NCI-H1436 treated with DMSO at 0.1 percent for 48 hours (cell line): Measurements from ENCODE around the gene DTWD2.
"Not testable (repeated sequence)": the region's sequence is repeated elsewhere in the genome, so short reads cannot be mapped to it uniquely, and the experiment has no call there.

Source experiments
- DNase-seq: peaks from one replicate; lab custom pipeline; 2025; lab: John Stamatoyannopoulos, UW

DTWD2 gene

DNA sequence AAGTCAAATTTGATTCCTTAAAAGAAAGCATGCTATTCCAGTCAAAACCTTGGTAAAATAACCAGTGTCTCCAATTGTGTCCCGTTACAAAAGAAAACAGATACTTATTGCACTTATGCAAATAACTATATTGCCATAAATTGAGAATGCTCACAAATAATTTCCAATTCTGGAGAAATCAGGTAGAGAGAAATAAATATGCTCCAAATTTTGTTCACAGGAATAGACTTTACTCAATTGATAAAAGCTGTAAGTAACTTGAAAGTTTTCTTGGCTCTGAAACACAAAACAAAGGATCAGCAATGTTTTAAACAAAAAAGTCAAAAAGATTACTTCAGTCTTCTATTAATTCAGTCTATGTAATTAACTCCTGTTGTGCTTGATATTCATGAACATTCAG, 7.8 kb upstream of the DTWD2 start:
- DNase-seq, result no peak

DNA sequence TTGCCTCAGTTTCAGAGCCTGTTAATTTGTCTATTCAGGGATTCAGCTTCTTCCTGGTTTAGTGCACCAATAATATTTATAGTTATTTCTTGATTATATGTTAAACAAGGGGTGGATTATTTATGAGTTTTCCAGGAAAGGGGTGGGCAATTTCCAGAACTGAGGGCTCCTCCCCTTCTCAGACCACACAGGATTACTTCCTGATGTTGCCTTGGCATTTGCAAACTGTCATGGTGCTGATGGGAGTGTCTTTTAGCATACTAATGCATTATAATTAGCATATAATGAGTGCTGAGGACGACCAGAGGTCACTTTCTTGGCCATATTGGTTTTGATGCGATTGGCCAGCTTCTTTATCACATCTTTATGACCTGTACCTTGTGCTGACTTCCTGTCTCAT, 6.2 kb upstream of the DTWD2 start:
- no peak for DNase-seq

DNA sequence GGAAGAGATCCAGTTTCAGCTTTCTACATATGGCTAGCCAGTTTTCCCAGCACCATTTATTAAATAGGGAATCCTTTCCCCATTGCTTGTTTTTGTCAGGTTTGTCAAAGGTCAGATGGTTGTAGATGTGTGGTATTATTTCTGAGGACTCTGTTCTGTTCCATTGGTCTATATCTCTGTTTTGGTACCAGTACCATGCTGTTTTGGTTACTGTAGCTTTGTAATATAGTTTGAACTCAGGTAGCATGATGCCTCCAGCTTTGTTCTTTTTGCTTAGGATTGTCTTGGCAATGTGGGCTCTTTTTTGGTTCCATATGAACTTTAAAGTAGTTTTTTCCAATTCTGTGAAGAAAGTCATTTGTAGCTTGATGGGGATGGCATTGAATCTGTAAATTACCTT, 4.8 kb upstream of the DTWD2 start:
- not testable (repeated sequence) for DNase-seq

DNA sequence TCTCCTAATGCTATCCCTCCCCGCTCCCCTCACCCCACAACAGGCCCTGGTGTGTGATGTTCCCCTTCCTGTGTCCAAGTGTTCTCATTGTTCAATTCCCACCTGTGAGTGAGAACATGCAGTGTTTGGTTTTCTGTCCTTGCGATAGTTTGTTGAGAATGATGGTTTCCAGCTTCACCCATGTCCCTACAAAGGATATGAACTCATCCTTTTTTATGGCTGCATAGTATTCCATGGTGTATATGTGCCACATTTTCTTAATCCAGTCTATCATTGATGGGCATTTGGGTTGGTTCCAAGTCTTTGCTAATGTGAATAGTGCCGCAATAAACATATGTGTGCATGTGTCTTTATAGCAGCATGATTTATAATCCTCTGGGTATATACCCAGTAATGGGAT, 3.7 kb upstream of the DTWD2 start:
- DNase-seq, result not testable (repeated sequence)

DNA sequence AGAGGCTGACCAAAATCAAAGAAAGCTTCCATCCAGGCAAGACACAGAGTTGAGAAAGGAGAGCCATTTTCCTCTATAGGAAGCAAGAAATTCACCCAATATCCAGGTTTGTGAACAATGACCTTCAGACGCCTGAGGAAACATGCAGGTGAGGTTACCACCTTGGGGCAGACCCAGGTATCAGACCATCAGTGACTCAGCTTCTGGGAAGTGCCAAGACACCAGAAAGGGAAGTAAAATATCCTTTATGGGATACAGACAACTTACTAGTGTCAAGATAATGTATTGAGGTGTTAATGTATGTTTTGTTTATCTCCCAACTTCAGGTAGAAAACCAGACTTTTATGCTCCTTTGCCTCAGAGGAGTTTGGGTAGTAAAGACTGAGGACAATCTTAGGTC, 2.2 kb upstream of the DTWD2 start:
- no peak for DNase-seq

DNA sequence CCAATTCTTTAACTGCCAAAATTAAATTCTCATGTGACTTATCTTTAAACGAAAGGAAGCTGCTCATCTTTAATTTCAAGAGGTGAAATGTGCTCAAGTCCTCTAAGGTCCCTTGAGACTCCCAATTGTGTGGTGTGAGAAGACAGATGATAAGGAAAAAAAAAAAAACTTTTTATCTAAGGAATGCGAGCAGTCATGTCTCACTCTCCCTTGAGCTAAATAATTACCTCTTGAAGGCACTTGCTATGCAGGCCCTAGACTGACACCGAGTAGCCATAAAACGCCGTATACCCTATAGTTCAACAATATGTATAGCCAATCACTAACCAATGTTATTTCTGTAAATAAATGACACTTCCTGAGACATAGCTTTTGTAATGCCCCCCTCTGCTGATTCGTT, 1.5 kb upstream of the DTWD2 start:
- DNase-seq, result no peak

DNA sequence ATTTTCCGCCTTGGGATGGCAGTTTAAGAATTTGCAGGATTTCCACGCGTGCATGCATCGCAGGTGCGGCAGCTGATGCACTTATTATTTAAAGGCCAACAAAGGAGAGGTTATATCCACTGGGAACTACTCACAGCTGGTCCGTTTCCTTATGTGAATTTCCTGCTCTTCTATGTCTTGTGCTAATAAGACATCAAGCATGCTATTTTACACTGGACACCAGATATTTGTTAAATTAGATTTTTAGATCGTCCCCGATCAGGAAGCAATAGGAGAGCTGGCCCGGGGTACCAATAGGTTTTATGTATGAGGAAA, 476 bp upstream of the DTWD2 start:
- DNase-seq, result no peak

DNA sequence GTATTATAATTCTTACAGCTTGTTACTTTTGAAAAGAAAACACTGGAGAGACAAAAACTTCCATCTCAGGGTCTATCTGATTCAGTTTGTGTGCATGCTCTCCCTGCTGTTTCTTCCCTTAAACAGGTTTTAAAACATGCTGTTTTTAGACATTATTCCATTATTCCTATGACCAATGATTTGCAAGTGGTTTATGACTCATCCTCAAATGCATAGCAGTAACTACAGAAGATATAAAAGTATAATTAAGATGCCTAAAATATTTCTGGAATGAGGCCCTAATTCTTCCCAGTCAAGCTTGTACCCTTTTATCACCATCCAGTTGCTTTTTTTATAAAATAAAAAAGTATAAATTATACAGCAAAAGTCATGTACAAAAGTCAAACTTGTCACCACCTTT, 3.7 kb downstream of the DTWD2 start:
- DNase-seq, result no peak

DNA sequence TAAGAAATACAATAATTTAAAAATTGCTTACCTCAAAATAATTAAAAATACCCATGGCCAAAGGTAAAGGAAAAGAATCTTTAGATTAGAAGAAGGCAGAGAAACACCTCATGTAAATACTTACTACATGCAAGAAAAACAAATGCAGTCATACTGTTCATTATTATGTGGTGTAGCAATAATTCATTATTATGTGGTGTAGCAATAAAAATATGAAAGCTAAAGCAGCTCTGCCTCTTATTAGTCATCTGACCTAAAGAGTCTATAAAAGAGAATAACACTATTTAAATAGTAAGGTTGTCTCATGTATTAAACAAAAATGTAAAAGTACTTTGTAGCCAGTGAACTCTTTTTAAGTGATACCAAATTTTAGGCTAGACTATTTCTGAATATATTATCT, 6.6 kb downstream of the DTWD2 start:
- DNase-seq, result no peak

DNA sequence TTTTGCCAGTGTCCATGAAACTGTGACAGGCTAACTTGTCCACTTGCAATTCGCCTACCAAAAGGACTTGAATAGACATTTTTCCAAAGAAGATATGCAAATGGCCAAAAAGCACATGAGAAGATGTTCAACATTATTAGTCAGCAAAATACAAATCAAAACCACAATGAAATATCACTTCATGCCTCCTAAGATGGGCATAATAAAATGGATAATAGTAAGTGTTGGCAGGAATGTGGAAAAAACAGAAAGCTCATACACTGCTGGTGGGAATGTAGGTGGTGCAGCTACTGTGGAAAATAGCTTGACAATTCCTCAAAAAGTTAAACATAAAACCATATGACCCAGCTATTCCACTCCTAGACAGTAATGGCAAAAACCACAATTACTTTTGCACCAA, 7.9 kb downstream of the DTWD2 start:
- DNase-seq, result no peak

DNA sequence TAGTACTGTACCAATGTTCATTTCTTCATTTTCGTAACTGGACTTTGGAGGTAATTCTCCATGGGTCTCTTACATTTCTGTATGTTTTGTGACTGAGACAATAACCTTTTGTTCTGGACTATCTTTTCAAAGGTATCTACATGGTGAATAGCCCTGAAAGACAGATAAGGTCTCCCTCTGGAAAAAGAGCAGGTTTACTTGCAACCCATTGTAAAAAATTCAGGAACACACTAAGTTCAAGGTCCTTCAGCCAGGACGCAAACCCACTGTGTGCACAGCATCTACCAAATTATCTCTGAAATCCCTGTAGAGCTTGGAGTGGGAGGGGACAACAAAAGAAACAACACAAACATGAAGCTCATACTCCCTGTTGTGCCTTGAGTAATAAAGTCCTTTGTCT, 8.3 kb downstream of the DTWD2 start:
- DNase-seq, result no peak

DNA sequence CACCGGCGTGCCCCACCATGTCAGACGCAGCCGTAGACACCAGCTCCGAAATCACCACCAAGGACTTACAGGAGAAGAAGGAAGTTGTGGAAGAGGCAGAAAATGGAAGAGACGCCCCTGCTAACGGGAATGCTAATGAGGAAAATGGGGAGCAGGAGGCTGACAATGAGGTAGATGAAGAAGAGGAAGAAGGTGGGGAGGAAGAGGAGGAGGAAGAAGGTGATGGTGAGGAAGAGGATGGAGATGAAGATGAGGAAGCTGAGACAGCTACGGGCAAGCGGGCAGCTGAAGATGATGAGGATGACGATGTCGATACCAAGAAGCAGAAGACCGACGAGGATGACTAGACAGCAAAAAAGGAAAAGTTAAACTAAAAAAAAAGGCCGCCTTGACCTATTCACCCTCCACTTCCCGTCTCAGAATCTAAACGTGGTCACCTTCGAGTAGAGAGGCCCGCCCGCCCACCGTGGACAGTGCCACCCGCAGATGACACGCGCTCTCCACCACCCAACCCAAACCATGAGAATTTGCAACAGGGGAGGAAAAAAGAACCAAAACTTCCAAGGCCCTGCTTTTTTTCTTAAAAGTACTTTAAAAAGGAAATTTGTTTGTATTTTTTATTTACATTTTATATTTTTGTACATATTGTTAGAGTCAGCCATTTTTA, 14.4 kb downstream of the DTWD2 start:
- DNase-seq, result not testable (repeated sequence)

DNA sequence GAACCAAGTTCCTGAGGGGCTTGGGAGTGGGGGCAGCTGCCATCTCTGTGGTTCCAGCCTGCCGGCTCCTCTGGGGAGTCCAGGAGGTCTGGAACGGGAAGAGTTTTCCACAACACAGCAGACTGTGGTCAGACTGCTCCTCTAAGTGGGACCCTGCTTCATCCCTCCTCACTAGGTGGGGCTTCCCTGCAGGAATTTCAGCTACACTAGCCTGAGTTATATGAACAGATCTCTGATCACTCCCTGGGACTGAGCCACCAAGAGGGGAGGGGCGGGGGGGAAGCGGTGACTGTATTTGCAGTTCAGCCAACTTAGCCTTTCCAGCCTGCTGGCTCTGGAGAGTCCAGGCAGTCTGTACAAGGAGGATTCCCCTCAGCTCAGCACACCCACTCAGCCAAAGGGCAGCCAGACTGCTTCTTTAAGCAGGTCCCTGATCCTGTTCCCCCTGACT, 19.4 kb downstream of the DTWD2 start:
- DNase-seq, result no peak

DNA sequence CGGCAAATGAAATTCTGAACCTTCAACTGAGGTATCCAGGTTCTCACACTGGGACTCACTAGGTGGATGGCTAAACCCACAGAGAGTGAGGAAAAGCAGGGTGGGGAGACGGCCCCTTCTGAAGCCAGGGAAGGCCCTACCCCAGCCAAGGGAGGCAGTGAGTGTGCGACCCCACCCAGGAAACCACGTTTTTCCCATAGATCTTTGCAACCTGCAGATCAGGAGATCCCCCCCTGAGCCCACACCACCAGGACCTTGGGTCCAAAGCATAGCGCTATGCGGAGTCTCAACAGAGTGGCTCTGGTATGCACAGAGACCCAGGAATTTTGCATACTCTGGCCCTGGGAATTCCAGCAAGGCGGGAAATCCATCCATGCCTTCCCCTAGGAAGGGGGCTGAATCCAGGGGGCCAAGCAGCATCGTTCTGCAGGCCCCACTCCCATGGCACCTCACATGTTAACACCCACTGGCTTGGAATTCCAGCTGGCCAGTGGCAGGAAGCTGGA, 19.9 kb downstream of the DTWD2 start:
- DNase-seq, result no peak

DNA sequence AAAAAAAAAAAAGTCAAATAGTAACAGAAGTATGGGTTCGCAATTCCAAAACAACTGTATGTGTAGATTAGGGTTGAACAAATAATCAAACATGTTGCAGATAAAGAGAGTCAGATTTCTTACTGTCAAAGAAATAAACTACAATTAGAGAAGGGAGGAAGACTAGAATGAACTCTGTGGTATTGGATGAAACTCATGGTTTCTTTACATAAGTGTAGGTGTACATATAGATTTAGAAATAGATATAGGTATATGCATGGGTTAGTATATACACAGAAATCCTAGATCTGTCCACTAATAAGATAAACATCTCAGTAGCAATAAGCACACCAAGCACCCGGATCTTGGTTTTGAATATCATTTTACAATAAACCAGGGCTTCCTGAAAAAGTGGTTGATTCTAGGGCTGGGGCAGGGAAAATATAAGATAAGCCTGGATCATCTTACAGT, 21.3 kb downstream of the DTWD2 start:
- no peak for DNase-seq

DNA sequence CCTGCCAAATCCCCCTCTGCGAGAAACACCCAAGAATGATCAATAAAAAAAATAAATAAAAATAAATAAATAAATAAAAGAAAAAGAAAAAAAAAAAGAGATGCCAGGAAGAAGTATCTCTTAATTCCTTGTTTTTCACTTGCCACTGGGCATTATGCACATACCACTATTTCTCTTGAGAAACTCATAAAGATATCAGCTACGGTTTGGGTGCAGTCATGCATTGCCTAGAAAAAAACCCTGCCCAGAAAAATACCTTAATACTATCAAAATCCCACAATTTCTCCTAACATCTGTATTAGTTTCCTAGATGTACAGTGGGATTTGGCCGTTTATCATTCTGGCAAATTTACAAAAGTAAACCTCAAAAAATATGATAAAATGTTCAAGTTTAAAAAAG, 22.5 kb downstream of the DTWD2 start:
- DNase-seq, result no peak

DNA sequence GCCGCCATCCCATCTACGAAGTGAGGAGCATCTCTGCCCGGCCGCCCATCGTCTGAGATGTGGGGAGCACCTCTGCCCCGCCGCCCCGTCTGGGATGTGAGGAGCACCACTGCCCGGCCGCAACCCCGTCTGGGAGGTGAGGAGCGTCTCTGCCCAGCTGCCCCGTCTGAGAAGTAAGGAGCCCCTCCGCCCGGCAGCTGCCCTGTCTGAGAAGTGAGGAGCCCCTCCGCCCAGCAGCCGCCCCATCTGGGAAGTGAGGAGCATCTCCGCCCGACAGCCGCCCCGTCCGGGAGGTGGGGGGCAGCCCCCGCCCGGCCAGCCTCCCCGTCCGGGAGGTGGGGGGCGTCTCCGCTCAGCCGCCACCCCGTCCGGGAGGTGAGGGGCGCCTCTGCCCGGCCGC, 23.4 kb downstream of the DTWD2 start:
- DNase-seq, result not testable (repeated sequence)

DNA sequence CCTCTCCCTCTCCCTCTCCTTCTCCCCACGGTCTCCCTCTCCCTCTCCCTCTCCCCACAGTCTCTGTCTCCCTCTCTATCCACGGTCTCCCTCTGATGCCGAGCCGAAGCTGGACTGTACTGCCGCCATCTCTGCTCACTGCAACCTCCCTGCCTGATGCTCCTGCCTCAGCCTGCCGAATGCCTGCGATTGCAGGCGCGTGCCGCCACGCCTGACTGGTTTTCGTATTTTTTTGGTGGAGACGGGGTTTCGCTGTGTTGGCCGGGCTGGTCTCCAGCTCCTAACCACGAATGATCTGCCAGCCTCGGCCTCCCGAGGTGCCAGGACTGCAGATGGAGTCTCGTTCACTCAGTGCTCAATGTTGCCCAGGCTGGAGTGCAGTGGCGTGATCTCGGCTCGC, 24.0 kb downstream of the DTWD2 start:
- not testable (repeated sequence) for DNase-seq

DNA sequence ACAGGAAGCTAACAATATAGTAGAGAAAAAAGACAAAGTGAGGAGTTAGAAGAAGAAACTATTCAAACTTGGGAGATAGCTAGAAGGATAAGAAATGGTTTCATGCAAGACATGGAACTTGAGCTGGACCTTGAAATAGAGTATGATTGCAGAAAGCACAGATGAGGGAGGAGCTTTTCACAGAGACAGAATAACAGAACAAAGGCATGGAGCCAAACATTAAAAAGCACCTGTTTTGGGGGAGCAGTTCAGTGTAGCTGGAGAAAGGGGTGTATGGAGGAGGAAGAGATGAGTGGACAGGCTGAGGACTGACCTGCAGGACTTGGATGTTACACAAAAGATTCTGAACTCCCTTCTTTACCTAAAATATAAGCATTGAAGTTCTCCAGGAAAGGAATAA, 25.2 kb downstream of the DTWD2 start:
- no peak for DNase-seq

DNA sequence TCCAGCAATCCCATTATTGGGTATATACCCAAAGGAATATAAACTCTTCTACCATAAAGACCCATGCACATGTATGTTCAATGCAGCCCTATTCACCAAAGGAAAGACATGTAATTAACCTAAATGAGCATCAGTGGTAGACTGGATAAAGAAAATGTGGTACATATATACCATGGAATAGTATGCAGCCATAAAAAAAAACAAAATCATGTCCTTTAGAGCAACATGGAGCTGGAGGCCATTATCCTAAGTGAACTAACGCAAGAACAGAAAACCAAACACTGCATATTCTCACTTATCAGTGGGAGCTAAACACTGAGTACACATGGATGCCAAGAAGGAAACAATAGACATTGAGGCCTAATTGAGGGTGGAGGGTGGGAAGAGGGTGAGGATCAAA, 27.8 kb downstream of the DTWD2 start:
- no peak for DNase-seq

DNA sequence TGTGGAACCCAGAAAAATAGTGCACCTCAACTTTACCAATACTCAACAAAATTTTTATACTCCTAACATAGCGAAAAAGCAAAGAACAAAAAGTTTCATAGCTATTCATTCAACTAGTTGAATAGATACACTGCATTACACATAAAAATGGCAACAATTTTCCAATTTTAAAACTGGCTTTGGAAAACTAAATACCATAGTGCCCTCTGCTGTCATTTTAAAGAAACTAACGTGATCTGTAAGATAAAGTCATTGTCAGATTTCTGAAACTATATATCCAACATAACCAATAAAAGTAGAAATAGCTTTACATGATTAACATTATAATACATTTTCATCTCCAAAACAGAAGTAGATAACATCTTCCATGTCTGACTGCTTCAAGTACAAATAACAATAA, 31.6 kb downstream of the DTWD2 start:
- DNase-seq, result no peak

DNA sequence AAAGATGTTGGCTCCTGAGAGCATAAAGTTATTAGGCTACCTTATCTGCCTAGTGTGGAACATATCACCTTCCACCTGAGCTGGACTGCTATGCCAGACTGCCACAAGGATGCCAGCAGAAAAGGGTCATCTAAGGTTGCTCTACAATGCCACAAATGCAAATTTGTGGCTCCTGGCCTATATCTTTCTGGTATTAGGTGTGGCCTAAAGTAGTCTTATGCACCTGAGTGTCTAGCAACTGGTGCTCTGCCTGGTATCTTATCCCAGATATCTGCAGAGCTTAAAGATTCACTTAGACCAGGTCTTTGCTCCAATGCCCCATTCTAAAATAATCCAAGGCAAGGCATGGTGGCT, 34.7 kb downstream of the DTWD2 start:
- no peak for DNase-seq

DNA sequence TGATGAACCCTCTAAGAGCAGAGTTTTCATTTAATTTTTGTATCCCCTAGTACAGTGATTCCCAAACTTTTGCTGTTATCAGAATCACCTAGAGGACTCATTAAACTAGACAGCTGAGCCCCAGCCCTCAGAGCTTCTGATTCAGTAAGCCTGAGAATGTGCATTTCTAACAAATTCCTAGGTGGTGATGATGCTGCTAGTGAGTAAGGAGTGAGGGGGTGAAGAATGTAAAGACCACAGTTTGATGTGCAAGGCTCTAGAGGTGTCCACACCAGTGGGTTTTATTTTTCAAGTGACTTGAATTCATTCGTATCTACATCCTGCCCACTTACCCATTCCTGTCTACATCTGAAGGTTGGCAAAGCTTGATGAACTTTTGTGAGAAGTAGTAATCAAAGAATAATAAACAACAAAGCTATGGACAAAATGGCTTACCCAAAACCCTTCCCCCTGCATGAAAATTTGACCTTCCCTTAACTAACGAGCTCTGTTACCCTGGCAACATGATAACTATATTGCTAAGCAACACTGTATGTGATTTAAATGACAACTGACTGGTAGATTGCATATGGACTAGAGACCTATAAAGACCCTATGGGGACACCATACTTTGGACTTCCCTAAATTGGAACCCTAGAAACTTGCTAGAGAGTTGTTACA, 35.2 kb downstream of the DTWD2 start:
- no peak for DNase-seq

DNA sequence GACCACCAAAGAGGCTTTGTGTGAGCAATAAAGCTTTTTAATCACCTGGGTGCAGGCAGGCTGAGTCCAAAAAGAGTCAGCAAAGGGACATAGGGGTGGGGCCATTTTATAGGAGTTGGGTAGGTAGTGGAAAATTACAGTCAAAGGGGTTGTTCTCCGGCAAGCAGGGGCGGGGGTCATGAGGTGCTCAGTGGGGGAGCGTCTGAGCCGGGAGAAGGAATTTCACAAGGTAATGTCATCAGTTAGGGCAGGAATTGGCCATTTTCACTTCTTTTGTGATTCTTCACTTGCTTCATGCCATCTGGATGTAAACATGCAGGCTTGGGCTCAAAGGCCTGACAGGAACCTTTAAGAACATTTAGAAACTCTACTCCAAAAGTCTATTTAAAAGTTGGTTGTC, 36.0 kb downstream of the DTWD2 start:
- DNase-seq, result not testable (repeated sequence)
